HFF-Myc (cell line): ENCODE measurements around the gene AIF1L.

Experiments used
- DNase-seq: peaks from one replicate; pipeline ENCODE4 v3.0.0-alpha.2; 2011; ENCODE audit warnings: low read depth; ENCODE audit errors: extremely low read depth
- H3K4me3 ChIP-seq: replicated peaks from 2 replicates; pipeline ENCODE4 v1.5.1; 2011; ENCODE audit warnings: low read depth, mild to moderate bottlenecking, control low read depth, low read length
- TF ChIP-seq, protein P1 (sequence below): IDR thresholded peaks from 2 replicates; pipeline ENCODE4 v1.5.1; 2012; ENCODE audit warnings: mild to moderate bottlenecking, low read depth, low read length, control low read depth; ENCODE audit errors: missing control alignments

AIF1L gene

DNA sequence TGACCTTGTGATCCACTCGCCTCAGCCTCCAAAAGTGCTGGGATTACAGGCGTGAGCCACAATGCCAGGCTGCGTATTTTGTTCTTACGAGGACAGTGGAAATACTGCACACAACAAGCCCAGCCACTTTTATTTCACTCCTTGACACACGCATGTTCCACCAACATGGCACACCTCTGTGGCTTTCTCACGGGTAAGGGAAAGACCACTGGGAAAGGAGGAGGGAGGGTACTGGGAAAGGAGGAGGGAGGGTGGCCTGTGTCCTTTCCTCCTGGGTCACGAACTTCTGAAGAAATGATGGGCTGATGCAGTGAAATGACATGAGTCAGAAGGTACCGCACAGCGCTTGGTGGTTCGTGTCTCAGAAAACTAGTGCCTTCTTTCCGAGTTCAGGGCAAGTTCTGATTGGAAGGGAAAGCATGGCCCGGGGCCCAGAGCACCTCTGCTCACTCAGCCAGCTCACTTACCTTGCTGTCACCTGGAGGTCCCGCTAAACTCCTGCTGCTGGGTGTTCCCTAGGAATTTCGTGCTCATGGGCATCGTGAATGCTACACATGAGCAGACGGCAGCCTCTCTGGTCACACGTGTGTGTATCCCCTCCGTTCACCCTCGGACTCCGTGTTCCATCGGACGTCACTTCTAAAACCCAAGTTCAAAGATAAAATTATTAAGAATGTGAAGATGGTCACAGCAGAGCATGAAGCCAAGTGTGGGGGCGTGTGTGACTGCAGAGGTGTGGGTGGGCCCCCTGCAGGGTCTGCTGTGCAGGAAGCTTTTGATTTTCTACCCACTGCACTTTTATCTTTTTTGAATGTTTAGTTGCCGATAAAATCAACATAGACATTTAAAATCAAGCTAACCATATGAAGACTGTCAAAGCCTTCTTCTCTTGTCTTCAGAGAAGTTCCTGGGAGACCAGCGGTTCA lies 44.5 kb upstream of the AIF1L start:
- TF ChIP-seq, protein P1, sequence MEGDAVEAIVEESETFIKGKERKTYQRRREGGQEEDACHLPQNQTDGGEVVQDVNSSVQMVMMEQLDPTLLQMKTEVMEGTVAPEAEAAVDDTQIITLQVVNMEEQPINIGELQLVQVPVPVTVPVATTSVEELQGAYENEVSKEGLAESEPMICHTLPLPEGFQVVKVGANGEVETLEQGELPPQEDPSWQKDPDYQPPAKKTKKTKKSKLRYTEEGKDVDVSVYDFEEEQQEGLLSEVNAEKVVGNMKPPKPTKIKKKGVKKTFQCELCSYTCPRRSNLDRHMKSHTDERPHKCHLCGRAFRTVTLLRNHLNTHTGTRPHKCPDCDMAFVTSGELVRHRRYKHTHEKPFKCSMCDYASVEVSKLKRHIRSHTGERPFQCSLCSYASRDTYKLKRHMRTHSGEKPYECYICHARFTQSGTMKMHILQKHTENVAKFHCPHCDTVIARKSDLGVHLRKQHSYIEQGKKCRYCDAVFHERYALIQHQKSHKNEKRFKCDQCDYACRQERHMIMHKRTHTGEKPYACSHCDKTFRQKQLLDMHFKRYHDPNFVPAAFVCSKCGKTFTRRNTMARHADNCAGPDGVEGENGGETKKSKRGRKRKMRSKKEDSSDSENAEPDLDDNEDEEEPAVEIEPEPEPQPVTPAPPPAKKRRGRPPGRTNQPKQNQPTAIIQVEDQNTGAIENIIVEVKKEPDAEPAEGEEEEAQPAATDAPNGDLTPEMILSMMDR: no peak
- no peak overlapping the region for H3K4me3 ChIP-seq
- DNase-seq: no peak

DNA sequence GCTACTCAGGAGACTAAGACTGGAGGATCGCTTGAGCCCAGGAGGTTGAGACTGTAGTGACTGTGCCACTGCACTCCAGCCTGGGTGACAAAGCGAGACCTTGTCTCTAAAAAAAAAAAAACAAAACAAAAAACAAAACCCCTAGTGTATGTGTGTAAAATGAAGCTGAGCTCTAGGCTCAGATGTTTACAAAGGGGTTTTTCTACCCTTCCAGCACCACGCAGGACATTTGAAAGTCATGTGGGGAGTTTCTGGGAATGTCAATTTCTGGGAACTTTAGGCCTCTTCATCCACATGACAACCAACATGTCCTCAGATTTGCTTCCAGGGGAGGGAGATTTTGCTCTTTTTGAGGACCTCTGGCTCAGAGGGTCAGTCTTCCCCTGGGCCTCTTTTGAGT lies 42.4 kb upstream of the AIF1L start:
- DNase-seq: no peak
- TF ChIP-seq, protein P1: no peak

DNA sequence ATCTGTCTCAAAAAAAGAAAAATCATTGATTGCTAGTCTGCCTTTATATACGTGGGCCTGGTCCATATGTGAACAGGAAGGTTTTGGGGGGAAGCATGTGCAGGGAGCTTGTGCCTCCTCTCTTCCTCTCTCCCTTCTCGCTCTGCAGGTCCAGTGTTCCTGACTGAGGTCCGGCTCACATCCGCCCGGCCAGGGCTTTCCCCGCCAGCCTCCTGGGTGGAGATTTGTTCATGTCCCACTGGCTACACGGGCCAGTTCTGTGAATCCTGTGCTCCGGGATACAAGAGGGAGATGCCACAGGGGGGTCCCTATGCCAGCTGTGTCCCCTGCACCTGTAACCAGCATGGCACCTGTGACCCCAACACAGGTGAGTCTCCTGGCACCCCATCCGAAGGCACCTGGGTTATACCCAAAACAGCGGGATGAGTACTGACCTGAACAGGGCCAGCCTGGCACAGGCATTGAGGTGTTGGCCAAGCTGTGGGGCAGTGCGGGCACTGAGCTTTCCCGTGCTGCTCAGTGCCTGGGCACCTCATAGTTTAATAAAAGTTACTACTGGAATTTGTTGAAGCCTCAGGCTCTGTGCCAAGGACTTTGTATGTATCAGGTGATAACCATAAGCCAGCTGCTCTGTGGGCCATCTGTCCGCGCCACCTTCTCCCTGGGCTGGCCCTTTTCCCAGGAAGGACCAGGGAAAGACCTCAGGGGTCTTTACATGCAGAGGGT lies 39.4 kb upstream of the AIF1L start:
- no peak for DNase-seq
- TF ChIP-seq, protein P1: no peak
- no peak overlapping the region for H3K4me3 ChIP-seq

More for the DNA sequence above, 42.4 kb upstream of the AIF1L start:
- no peak overlapping the region for H3K4me3 ChIP-seq

DNA sequence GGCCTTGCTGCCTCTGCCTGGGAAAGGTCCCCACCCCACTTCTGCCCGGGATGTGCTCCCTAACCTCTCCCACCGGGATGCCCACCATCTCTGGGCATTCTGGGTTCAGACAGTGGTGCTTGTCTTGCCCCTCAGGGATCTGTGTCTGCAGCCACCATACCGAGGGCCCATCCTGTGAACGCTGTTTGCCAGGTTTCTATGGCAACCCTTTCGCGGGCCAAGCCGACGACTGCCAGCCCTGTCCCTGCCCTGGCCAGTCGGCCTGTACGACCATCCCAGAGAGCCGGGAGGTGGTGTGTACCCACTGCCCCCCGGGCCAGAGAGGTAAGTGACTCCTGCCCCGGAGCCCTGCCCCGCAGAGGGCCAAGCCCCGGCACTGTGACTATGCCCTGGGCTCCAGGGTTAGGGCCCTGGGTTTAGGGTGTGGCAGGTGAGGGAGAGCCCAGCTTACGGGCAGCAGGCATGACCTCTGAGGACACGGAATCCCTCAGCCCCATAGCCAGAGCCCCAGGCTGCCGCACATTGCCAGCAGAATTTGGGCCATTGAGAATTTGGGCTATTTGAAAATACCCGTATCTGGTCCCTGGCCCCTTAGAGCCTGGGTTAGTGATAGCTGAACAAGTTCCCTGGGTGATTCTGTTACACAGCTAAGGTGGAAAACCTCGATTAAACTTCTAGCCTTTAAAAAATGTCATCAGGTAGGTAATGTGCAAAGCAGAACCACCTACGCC lies 35.3 kb upstream of the AIF1L start:
- DNase-seq: no peak
- H3K4me3 ChIP-seq: no peak overlapping the region
- TF ChIP-seq, protein P1: no peak

DNA sequence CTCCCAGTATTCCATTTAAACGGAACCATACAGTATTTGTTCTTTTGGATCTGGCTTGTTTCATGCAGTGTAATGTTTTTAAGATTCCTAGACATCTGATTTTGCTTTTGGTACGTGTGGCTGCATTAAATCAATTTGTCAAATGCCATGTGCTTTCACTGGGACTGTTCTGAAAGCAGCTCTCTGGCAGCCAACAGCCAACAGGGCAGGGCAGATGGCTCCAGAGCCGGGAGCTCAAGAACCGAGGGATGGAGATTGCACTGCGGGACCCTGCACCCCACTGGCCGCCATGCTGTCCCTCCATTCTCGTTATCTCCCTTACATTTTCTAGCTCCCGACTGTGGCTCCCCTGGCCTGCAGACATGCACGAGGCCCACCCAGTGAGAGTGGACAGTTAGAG lies 33.4 kb upstream of the AIF1L start:
- no peak overlapping the region for H3K4me3 ChIP-seq
- TF ChIP-seq, protein P1: no peak
- DNase-seq: no peak

DNA sequence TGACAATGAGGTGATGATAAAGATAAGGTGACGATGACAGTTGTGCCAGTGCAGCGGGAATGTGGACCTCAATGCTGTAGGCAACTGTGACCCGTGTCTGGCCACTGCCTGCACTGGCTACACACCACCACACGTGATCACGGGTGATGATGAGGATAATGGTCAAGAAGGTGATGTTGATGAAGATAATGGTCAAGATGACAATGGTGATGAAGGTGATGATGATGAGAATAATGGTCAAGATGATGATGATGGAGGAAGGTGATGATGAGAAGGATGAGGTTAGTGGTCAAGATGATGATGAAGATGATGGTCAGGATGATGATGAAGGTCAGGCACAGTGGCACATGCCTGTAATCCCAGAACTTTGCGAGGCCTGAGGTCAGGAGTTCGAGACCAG lies 30.7 kb upstream of the AIF1L start:
- TF ChIP-seq, protein P1: no peak
- DNase-seq: no peak
- no peak overlapping the region for H3K4me3 ChIP-seq
